DMS114 treated with DMSO at 0.1 percent for 48 hours (cell line): ENCODE measurements around the gene SLAIN1.

Source experiments
- DNase-seq: peaks from one replicate; lab custom pipeline; 2025; ENCODE audit not compliant: unreplicated experiment; lab: John Stamatoyannopoulos, UW

Gene SLAIN1

DNA sequence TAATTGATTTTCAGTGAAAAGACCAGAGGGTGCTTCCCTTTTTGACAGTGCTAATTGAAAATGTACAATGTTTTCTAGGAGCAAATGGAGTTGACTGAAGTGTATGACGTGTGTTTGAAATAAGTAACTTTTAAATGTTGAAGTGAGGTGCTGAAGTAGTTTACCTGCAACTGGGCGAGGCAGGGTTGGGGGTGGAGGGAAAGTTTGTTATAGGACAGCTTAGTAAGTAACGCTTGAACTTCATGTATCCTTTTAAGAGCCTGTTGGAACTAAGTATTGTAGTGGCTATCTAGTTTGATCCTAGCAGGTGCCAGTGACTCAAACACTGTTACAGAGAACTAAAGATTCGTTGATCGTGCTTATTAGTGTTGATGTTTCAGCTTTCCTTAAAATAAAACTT, 5.9 kb downstream of the SLAIN1 start:
- no peak for DNase-seq

DNA sequence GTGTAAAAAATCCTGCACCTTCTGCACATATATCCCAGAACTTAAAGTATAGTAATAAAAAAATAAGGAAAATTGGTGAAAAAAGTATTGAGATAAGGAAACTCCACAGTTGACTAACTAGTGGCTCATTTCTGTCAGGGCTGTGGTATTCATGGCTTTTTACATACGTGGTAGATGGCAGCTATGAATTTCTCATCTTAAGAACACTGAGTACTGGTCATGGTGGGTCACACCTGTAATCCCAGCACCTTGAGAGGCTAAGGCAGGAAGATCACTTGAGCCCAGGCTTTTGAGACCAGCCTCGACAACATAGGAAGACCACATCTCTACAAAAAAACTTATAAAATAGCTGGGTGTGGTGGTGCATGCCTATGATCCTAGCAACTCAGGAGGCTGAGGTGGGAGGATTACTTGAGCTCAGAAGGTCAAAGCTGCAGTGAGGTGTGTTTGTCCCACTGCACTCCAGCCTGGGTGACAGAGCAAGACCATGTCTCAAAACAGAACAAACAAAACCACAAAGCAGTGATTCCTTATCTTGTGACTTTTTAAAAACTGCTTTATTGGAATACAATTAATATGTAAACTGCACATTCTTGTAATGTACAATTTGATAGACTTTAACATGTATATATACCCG, 16.8 kb downstream of the SLAIN1 start:
- DNase-seq, result no peak

DNA sequence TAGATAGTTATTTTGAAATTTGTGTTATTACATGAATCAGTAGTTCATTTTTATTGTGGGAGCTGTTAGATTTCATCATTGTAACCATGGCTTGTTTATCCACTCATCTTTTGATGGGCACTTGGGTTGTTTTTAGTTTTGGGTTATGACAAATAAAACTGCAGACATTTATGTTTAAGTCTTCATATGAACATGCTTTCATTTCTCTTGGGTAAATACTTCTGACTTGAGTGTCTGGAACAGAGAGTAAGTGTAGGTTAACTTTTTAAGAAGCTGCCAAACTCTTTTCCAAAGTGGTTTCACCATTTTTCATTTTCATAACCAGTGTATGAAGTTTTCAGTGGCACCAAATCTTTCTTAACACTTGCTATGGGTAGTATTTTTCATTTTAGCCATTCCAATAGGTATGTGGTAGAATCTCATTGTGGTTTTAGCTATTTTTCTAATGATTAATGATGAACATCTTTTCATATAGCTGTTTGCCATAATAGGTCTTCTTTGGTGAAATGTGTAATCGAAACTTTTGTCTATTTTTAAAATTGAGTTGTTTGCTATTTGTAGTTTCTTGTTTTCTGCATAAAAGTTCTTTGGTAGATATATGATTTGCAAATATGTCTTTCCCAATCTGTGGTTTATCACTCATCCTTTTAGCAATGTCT, 17.9 kb downstream of the SLAIN1 start:
- no peak for DNase-seq

DNA sequence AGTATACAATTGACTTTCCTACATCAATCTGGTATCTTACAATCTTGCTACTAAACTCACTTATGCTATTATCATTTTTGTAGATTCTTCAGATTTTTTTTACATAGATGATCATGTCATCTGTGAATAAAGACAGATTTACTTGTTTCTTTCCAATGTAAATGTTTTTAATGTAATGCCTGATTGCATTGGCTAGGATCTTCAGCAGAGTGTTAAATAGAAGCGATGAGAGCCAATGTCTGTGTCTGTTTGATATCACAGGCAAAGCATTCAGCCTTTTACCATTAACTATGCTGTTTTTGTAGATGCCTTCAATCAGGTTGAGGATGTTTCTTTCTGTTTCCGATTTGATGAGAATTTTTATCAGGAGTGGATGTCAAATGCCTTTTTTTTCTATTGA, 19.2 kb downstream of the SLAIN1 start:
- DNase-seq, result no peak

DNA sequence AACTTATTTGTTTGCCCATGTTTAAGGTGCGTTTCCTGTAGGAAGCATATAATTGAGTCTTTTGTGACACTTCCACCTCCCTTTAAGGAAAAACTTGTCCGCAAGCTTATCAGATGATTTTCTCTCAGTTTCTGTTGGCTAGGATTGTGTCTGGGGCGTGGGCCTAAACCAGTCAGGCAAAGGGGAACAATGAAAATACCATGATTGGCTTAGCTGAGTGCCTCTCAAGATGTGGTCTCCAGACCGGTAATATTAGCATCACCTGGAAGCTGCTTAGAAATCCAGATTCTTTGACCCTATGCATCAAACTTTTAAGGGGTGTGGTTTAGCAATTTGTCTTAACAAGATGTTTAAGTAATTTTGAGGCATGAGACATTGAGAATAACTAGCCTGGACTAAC, 20.0 kb downstream of the SLAIN1 start:
- no peak for DNase-seq

DNA sequence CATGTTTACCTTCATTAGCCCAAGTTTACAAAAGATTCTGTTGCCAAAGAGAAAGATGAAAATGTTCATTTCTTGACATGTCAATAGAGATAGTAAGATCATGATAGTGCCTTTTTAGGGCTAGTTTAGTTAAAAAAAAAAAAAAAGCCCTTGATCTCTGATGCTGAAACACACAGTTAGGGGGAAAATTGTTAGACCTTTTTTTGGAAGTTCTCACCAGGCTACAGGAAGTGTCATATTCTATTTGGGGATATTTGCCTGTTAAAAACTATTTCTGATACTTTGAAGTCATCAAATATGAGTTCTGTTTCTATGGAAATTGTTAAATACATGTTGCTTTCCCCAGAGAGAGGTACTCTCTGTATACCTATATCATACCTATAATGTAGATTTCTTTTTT, 21.6 kb downstream of the SLAIN1 start:
- DNase-seq, result no peak

DNA sequence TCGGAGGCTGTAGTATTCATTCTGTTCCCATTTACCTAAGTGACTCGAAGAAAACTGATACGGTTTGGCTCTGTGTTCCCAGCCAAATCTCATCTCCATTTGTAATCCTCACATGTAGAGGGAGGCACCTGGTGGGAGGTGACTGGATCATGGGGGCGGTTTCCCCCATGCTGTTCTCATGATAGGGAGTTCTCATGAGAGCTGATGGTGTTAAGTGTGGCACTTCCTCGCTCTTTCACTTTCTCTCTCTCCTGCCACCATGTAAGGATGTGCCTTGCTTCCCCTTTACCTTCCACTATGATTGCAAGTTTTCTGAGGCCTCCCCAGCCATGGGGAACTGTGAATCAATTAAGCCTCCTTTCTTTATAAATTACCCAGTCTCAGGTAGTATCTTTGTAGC, 23.5 kb downstream of the SLAIN1 start:
- DNase-seq, result no peak

DNA sequence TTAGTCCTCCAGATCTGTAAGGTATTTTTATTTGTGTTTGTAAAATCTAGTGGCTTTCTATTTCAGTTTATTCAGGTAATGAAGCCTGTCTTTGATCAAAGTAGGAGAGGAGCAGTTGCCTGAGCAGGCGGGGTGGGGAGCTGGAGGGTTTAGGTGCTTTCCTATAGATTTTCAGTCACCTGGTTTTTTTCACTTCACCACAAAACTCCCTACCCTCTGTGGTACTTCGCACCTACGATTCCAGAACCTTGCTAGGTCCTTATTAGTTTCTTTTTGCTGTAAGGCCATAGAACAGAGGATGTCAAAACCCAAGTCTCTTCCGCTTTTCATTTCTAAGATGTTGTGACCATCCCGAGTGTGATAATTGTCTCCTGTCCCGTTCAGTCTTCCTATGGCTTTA, 26.6 kb downstream of the SLAIN1 start:
- no peak for DNase-seq

DNA sequence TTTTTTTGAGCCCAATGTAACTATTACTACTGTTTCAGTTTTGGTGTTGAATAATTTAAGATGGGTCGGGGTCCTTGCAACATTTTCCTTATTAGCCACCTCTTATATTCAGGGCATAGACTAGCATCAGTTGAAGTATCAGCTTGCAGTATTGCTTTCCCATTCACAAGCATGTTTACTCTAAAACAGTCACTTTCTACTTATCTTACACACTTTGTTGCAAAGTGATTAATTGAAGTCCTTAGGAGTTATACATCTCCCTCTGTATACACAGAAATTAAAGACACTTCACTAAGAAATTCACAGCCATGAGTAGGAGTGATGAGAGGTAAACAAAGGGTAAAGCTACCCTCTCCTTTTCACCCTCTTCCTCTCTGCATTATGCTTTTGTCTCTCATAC, 27.6 kb downstream of the SLAIN1 start:
- no peak for DNase-seq

DNA sequence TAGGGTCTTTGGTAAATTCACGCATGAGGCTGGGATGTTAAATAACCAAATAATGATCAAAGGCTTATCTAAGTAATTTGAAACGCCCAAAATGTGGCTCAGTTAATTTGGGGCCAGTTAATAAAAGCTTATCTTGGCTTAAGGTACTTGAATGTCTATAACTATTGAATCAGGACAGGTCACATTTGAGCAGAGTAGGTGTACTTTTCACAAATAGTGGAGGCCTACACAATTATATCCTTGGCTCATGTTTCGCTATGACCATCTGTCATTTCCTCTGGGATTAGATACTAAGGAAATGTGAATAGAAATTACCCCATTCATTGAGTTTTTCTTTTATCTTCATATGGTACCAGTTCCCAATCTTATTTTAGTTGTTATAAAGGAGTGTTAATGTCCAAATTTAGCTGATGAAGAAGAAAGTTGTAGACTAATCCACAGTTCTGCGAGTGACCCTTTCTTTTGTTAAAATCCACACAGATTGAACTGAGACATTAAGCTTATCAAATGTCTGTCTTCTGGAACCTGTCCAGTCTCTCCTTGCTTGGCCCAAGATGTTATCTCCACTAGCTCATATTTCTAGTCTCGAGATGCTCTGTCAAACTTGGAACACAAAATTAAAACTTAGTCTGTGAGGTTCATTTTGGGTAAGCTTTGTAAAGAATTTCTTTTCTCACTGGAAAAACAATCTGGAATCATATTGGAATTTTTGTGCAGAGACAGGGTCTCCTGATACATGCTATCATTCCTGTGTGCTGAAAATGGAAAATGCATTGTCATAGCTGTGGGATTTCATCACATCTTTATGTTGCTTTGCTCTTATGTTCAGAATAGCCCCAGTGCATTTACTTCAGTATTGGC, 31.0 kb downstream of the SLAIN1 start:
- DNase-seq, result no peak

DNA sequence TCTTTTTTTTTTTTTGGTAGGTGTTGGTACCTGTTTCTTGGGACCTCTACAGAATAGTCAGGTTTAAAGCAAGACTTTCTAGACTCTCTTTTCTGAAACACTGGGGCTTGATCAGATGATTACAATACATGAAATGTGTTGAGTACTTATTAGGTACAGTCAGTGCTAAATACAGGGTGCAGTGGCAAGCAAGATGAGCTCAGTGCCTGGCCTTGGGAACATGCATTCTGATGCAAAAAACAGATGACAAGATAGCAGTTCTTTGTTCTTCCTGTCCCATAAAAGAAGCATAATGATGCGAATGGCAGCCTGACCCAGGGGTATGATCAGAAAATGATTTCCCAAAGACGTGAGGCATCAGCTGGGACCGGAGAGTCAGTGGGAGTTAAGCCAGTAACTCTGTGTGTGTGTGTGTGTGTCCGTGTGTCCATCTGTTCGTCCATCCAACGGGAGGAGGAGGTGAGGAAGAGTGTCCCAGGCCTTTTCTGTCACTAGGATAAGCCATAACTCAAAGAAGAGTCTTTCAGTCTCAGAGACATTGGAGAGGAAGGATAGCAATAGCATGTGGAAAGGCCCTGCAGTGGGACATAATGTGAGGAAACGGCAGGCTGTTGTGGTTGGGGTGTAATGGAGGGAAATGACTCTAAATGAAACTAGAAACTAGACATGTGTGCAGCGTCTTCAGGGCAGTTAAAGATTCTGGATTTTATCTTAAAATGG, 32.2 kb downstream of the SLAIN1 start:
- no peak for DNase-seq

DNA sequence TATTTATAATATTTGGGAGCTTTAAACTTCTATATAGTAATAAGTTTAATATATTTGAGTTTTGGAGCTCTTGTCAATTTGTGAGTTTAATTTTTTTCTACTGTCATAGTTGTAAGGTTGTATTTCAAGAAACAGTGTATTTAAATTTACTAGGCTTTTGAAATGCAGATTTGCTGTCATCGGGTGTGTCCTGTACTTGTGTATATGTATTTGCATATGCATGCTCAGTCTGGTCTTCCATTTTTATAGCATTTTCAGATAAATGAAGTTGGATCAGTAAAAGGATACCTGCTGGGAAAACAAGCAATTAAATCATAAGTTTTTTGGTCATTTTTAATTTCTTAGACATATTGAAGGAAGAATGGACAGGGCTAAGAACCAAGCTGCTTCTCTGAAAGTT, 33.1 kb downstream of the SLAIN1 start:
- DNase-seq, result no peak

DNA sequence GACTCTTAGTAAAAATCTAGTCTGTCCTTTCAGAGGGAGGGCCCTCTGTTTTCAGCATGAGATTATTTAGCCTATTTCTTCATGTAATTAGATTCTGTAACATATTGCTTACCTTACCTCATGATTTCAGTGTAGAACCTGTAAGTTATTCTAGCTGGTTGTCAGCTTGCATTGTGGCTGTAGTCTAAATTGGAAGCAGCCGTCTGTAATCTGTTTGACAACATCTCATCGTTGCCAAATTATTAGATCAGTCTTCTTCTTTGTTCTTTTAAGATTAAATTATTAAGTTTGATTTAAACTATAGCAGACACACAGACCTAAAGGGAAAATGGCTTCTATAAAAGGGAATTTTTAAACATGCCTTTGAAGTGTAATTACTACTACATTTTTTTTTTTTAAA, 34.8 kb downstream of the SLAIN1 start:
- no peak for DNase-seq

DNA sequence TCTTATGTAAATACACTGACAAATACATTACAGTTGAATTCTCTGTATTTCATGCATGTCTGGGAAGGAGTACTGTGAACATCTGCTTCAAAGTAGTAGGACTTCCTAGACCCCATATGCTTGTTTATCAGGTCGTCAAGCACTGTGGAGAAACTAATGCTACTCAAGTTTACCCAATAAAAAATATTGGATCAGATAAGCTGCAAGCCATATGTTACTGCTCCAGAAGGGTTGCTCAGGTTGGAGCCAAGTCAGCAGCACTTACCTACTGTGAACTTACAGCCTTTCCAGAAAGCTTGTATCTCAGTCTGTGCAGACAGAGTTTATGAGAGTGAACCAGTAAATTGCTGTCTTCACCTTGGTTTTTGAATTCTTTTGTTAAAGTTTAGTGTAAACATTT, 36.2 kb downstream of the SLAIN1 start:
- DNase-seq, result no peak

DNA sequence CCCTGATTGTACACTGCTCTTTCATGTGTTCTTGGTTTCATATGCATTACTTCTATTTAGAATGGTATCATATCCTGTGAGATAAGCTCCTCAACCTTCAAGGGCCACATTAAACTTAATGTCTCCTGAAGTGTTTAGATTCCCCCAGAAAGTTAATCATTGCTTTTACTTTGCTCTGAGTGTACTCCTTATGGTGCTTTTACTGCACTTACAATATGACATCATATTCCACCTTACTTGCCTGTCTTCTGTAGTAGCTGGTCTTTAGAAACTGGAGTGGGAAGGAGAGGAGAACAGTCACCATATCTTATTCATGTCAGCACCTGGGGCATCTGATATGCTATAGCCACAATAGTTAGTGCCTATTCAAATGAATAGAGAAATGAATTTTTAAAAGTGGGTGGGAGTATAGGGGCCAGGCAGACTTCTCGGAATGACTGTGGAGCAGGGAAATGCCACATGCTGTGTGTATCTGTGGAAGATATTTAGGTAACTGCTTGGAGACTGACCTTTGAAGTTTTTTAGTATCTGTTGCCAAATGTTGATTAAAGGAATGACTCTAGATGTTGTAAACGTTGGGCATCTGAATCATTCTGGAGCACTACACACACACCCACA, 40.2 kb downstream of the SLAIN1 start:
- DNase-seq, result no peak

DNA sequence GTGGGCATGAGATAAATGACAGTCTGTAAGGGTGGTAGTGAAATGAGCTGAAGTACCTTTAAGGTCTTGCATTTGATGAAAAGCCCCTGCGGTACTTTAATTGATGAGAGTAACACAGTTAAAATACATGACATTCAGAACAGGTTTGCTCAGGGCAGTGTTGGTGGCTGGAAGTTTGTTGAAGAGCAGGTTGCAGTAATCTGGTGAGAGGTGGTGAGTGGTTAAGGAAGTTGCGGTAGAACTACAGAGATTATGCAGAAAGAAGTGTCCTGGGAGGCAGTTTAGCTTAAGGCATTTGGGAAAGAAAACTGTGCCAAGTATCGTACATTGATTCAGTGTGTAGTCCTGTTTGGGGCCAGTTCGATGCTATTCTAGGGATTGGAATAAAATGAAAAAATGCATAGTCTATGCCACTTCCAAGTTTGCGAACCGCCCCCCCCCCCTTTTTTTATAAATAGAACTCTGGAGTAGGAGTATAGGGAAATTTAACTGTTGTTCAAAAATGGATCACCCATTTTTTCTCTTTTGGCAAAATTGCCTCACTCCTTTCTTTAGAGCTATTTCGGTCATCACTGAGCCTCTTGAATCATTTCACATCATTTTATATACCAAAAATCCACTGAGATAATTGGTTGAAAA, 42.7 kb downstream of the SLAIN1 start:
- no peak for DNase-seq

DNA sequence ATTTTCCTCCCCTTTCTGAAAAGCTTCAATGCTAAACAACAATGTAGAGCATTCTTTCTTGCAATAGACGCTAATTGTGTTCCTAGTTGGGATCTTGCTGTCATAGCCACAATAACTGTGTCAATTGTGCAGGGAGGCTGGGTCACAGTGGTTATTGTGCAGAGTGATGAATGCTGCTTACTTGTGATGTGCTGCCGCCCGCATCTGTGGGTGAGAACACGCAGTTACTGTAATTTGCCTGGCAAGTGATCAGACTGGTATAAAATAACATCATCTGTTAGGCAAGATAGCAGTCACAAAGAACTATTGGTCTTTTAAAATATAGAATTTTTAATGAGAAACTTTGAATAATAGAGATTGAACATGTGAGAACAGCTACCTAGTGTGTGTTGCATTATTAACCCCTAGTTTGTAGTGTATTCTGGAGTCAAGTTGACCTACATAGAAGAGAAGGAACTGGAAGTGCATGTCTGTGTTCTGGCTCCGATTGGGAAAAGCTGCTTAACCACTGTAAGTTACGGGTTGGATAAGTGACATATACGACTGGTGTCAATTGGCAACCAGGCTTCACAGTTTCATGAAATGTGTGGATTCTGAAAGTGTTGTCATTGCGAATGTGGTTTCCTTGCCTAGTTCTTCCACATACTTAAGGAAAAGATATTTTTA, 43.6 kb downstream of the SLAIN1 start:
- DNase-seq, result no peak

DNA sequence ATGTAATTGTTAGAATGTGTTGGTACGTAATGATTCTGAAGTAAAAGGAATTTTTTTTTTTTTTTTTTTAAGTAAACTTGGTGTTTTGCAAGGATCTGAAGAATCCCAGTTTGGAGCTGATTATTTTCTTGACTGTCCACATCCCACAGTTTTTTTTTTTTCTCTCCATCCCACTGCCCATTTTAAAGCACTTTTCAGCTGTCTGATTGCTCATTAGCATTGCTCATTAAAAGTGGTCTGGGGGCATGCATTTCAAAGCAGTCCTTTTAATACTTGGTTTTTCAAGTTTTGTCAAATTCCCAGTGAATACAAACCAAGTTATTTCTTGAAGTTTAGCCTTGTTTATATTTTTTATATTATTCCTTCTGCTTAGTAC, 44.1 kb downstream of the SLAIN1 start:
- no peak for DNase-seq

DNA sequence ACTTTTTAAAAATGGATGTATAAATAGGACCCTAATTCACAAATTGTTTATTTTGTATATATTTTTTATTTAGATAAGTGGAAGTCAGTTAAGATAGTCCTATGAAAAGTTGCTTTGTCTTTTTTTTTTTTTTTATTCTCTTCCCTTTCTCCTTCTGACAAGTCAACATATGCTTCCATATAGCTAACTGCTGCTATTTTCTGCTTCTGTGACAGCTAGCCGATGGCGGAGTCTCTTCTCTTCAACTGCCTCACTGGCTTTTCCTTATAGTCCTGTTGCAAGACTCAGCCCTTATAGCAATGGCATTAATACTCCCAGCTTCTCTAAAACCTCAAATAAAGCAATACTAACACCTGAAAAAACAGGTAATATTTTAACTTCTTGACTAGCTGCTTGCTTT, 45.3 kb downstream of the SLAIN1 start:
- DNase-seq, result no peak

DNA sequence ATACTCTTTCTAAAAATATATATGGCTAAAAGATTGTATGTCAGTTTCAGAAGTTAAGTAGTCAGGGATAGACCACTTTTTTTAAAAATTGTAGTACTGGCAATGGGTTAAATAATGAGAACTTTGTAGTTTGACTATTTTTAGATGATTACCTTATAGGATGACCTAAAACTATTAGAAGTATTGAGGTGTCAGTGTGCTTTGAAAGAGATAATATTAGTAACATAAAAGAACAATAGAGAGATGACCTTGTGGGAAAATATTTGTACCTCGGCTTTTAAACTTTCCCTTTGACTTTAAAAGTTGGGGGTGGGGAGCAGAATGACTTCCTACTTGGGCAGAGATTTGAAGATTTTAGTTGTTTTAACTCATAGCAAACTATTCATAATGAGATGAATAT, 48.3 kb downstream of the SLAIN1 start:
- no peak for DNase-seq
